Measurements from ENCODE around the gene ARMC2.

DNA sequence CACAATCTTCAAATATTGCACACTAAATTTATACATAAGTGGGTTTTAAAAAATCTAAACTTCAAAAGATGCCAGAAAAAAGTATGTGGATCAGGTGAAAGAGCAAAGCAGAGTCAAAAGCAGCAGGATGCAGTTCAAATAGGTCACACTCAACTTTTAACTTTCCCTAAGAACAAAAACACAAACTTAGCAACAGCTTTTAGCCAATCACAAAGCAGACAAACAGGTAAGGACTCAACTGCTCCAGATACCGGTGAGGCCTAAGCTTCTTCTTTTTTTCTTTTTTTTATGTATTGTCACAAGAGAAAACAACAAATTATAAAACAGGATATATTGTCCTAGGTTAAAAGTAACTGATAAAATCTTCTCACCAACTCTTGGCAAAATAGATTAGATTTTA is 171.7 kb downstream of the ARMC2 start:
- no peak for TF ChIP-seq POLR2AphosphoS5 (IDR thresholded peaks at IDR 0.05)
- TF ChIP-seq, protein P1, sequence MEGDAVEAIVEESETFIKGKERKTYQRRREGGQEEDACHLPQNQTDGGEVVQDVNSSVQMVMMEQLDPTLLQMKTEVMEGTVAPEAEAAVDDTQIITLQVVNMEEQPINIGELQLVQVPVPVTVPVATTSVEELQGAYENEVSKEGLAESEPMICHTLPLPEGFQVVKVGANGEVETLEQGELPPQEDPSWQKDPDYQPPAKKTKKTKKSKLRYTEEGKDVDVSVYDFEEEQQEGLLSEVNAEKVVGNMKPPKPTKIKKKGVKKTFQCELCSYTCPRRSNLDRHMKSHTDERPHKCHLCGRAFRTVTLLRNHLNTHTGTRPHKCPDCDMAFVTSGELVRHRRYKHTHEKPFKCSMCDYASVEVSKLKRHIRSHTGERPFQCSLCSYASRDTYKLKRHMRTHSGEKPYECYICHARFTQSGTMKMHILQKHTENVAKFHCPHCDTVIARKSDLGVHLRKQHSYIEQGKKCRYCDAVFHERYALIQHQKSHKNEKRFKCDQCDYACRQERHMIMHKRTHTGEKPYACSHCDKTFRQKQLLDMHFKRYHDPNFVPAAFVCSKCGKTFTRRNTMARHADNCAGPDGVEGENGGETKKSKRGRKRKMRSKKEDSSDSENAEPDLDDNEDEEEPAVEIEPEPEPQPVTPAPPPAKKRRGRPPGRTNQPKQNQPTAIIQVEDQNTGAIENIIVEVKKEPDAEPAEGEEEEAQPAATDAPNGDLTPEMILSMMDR (IDR thresholded peaks at IDR 0.05): no peak
- no peak for TF ChIP-seq POLR2A (IDR thresholded peaks at IDR 0.05)
